GM23248 (cell line): ENCODE measurements around the gene ACSS2. TPM values are rescaled to one million over a fixed set of nuclear protein-coding genes. Genes with fewer than 3 reads are reported as not detected.
A peak's percentile ranks its signal among the peaks of the same experiment; 100 is the strongest.

Source experiments
- DNase-seq: peaks from one replicate; pipeline ENCODE4 v3.0.0-alpha.2; 2015
- H2AFZ ChIP-seq: fragments of 200-600 bp; sonication (generic); 2 replicates; pipeline ENCODE4 v1.6.1; 2016; ENCODE audit warnings: antibody characterized with exemption
- H3F3A ChIP-seq: fragments of 200-600 bp; sonication (generic); 2 replicates; pipeline ENCODE4 v1.6.1; 2016; ENCODE audit warnings: mild to moderate bottlenecking, antibody characterized with exemption, mixed run types; ENCODE audit not compliant: insufficient read depth
- H3K27ac ChIP-seq: fragments of 200-600 bp; sonication (generic); 2 replicates; pipeline ENCODE4 v1.5.1; 2016; ENCODE audit warnings: mild to moderate bottlenecking
- H3K27me3 ChIP-seq: fragments of 200-600 bp; sonication (generic); replicated peaks from 2 replicates; pipeline ENCODE4 v1.6.1; 2016; ENCODE audit warnings: mild to moderate bottlenecking; ENCODE audit not compliant: insufficient read depth
- H3K36me3 ChIP-seq: fragments of 200-600 bp; sonication (generic); 2 replicates; pipeline ENCODE4 v1.6.1; 2016; ENCODE audit warnings: low read depth, mild to moderate bottlenecking
- H3K4me1 ChIP-seq: fragments of 200-600 bp; sonication (generic); 2 replicates; pipeline ENCODE4 v1.6.1; 2016; ENCODE audit warnings: mild to moderate bottlenecking; ENCODE audit not compliant: insufficient read depth
- H3K4me2 ChIP-seq: fragments of 200-600 bp; sonication (generic); one replicate; pipeline ENCODE4 v1.6.1; 2016; ENCODE audit warnings: mild to moderate bottlenecking; ENCODE audit not compliant: unreplicated experiment
- H3K4me3 ChIP-seq: fragments of 200-600 bp; sonication (generic); 2 replicates; pipeline ENCODE4 v1.5.1; 2016; ENCODE audit warnings: mild to moderate bottlenecking
- H3K79me2 ChIP-seq: fragments of 200-600 bp; sonication (generic); 2 replicates; pipeline ENCODE4 v1.6.1; 2016; ENCODE audit warnings: mild to moderate bottlenecking; ENCODE audit not compliant: insufficient read depth
- H3K9ac ChIP-seq: fragments of 200-600 bp; sonication (generic); 2 replicates; pipeline ENCODE4 v1.6.1; 2016; ENCODE audit warnings: mild to moderate bottlenecking
- H3K9me2 ChIP-seq: fragments of 200-600 bp; sonication (generic); 2 replicates; pipeline ENCODE4 v1.6.1; 2016; ENCODE audit warnings: mixed run types, mild to moderate bottlenecking, moderate library complexity; ENCODE audit not compliant: insufficient read depth
- H3K9me3 ChIP-seq: fragments of 200-600 bp; sonication (generic); one replicate; pipeline ENCODE4 v1.6.1; 2017; ENCODE audit warnings: low read depth
- H4K20me1 ChIP-seq: fragments of 200-600 bp; sonication (generic); 2 replicates; pipeline ENCODE4 v1.6.0; 2016; ENCODE audit not compliant: insufficient read depth
- EZH2 ChIP-seq: fragments of 200-600 bp; sonication (generic); IDR thresholded peaks from 2 replicates; pipeline ENCODE4 v1.6.1; 2018; ENCODE audit warnings: antibody characterized with exemption, mild to moderate bottlenecking; ENCODE audit not compliant: insufficient read depth, poor library complexity, severe bottlenecking
- EZH2phosphoT487 ChIP-seq: fragments of 200-600 bp; sonication (generic); IDR thresholded peaks from 2 replicates; pipeline ENCODE4 v1.6.1; 2018; ENCODE audit warnings: antibody characterized with exemption, moderate library complexity, mild to moderate bottlenecking, low read depth; ENCODE audit not compliant: insufficient read depth
- WGBS, 2 experiments: methylation state at CpG; one replicate each; pipeline ENCODE4 v1.1.6; 2015 to 2017; ENCODE audit warnings: low lambda C conversion rate in 2 of 2, low coverage in 1 of 2; ENCODE audit errors: missing lambda C conversion rate in 2 of 2; 5-methylcytosine and 5-hydroxymethylcytosine counted together
- in situ Hi-C: fragments of 300-500 bp; cut with MboI; formaldehyde crosslinking; loops from 2 replicates; pipeline ENCODE4 v1.15.0; 2020
- polyA plus RNA-seq: library from polyadenylated mRNA; unstranded; fragments of >200 nt; fragmentation: Nextera tagmentation; extraction: Ambion mirVana; gene quantifications from 2 replicates; pipeline ENCODE4 v1.2.1, GENCODE V29; 2016
- total RNA-seq: library from RNA; depleted of rRNA; stranded (reverse); fragments of >200 nt; shearing (Covaris generic); gene quantifications from 2 replicates; pipeline ENCODE4 v1.2.3, GENCODE V29; 2014

Gene ACSS2
- total and polyA plus RNA-seq, 2 experiments from 2014 or later: 14.3 to 33.3 TPM

DNA sequence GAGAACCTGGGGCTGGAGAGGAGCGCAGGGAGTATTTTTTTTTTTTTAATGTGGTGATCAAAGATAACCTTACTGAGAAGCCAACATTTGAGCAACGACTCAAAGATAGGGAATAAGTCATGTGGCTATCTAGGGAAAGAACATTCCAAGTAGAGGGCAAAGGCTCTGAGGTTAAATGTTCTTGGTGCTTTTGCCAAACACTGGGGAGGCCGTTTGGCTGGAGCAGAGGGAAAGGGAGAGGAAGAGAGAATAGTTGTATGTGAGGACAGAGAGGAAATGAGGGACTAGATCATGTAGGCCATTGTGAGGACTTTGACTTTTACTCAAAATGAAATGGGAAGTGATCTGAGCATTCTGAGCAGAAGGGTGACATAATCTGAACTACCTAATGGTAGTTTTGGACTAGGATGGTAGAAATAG lies 27.8 kb downstream of the ACSS2 start:
- Histone ChIP-seq H3K9me2 (peaks cover 5% of the 10 kb centered on the region; the same call in 1 of the 2 replicates), H2AFZ (no peak overlapping the region), H3K79me2 (no peaks in the 10 kb centered on the region), H3K9me3 (no peaks in the 10 kb centered on the region), H3K36me3 (no peaks in the 10 kb centered on the region), H3K4me3 (no peak overlapping the region), H4K20me1 (no peaks in the 10 kb centered on the region), H3F3A (peaks cover 22% of the 10 kb centered on the region), H3K27me3 (no peaks in the 10 kb centered on the region), H3K9ac (no peak overlapping the region), H3K27ac (no peak overlapping the region), H3K4me1 (peaks cover 15% of the 10 kb centered on the region), H3K4me2 (no peak overlapping the region)
- TF ChIP-seq EZH2phosphoT487: no peak
- no peak for TF ChIP-seq EZH2
- in situ Hi-C loops: no loop called here
- no peak for DNase-seq
- 78 to 87% methylated on average over 3 of the region's 3 CpGs for WGBS, 2 experiments

DNA sequence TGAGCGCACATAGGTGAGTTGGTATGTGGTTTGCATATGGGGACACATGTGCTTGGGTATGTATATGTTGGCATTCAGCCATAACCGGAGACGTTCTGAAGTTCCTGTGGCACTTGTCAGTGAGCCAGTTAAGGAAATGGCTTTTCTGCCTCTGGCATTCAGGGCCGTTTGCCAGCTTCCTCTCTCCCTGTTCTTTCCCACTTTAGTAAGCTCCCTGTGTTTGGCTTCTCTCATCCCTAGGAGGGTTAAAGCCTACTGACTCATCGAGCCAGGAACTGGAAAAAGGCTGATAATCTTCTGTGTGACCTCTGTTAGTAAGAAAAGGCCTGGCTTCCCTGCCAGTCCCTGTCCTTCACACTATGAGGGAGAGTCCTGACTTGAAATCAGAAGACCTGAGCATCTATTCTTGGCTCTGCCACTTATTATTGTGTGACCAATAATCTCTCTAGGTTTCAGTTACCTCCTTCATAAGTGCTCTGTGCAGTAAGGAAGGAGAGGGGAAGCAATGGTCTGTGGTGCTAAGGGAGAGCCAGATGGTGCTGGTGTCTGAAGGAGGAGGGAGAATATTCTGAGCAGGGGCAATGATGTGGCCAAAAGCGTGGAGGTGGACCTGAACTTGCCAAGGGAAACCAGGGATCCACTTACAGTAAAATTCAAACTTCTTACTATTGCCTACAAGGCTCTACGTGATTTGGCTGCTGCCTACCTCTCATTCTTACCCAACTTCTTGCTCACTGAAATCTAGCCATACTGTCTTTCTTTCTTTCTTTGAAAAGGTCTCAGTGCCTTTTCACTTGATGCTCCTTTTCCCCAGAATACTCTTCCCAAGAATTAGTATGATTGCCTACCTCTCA lies 31.4 kb downstream of the ACSS2 start:
- Histone ChIP-seq H3K4me2 (peak overlapping the region; percentile 52), H2AFZ (no peak overlapping the region), H3F3A (peaks cover 25% of the 10 kb centered on the region), H3K79me2 (no peaks in the 10 kb centered on the region; the same call in 1 of the 2 replicates), H3K36me3 (no peaks in the 10 kb centered on the region), H3K9me2 (no peaks in the 10 kb centered on the region), H4K20me1 (no peaks in the 10 kb centered on the region), H3K4me1 (peaks cover 15% of the 10 kb centered on the region), H3K27me3 (no peaks in the 10 kb centered on the region), H3K27ac (peak overlapping the region; percentile 63), H3K9me3 (no peaks in the 10 kb centered on the region), H3K4me3 (no peak overlapping the region), H3K9ac (0 out of 2 replicates have a peak overlapping the region, but pooled peaks have one; percentile 33)
- TF ChIP-seq EZH2: no peak
- no peak for TF ChIP-seq EZH2phosphoT487
- peak; percentile 89 for DNase-seq
- 34% methylated on average over 7 of the region's 7 CpGs for WGBS, 2 experiments
- in situ Hi-C loops: no loop called here

DNA sequence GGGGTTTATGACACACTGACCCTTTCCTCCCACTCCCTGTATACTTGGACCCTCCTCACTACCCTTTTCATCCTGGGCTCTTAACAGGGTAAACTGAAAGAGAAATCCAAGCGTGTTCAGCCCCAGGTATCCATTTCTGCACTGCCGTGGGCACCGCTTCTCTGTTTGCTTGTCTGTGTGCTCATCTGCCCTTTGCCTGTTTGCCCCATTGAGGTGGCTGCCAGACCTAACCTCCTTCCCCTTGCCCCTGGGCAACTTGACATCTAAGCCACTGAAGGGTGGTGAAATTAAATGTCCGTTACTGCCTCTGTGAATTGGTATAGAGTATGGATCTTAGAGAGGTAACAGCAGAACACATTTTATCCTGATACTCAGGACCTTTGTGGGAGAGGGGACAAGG lies 38.7 kb downstream of the ACSS2 start:
- Histone ChIP-seq H3K79me2 (no peaks in the 10 kb centered on the region; the same call in 1 of the 2 replicates), H2AFZ (no peak overlapping the region), H3K4me2 (no peak overlapping the region), H3K9me3 (no peaks in the 10 kb centered on the region), H3K27me3 (no peaks in the 10 kb centered on the region), H3K4me1 (no peaks in the 10 kb centered on the region), H4K20me1 (no peaks in the 10 kb centered on the region), H3K9me2 (no peaks in the 10 kb centered on the region), H3K4me3 (no peak overlapping the region), H3F3A (no peaks in the 10 kb centered on the region), H3K27ac (no peak overlapping the region), H3K36me3 (no peaks in the 10 kb centered on the region), H3K9ac (no peak overlapping the region)
- 90 to 94% methylated on average over 4 of the region's 4 CpGs for WGBS, 2 experiments
- TF ChIP-seq EZH2: no peak
- DNase-seq: no peak
- in situ Hi-C loops: no loop called here

DNA sequence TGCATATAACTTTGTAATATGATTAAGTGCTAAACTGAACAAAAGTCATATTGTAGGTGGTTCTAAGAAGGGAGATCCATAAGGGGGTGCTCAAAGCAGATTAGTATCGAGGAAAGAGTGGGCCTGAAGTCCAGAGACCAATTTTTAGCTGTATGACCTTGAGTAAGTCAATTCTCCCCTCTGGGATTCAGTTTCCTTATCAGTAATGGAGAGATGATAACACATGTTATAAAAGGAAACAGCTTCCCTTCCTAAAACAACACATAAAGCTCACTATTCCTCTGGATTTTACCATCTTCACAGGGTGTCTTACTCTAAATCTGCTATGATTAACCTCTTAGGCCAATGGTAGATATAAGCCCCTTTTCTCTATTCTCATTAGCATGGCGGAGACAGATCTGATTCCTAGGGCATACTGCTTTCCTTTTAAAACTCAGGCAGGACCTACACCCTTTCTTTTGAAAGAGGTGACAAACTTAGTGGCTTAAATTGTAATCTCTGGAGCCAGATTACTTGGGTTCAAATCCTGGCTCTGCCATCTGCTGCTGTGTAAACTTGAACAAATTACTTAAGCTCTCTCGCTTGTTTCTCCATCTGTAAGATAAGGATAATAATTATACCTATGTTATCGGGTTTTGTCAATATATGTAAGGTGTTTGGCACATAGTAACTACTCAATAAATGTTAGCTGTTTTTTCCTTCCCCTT lies 39.5 kb downstream of the ACSS2 start:
- Histone ChIP-seq H3K27ac (no peak overlapping the region), H2AFZ (no peak overlapping the region), H3K4me1 (no peaks in the 10 kb centered on the region), H3K4me3 (no peak overlapping the region), H3K9me2 (no peaks in the 10 kb centered on the region), H3K27me3 (no peaks in the 10 kb centered on the region), H3K4me2 (no peak overlapping the region), H3K9ac (no peak overlapping the region), H3K9me3 (no peaks in the 10 kb centered on the region), H4K20me1 (no peaks in the 10 kb centered on the region), H3K36me3 (no peaks in the 10 kb centered on the region), H3K79me2 (no peaks in the 10 kb centered on the region; the same call in 1 of the 2 replicates), H3F3A (no peaks in the 10 kb centered on the region)
- no peak for DNase-seq
- WGBS, 2 experiments: 93 to 96% methylated on average over 4 of the region's 4 CpGs
- in situ Hi-C loops: no loop called here
- TF ChIP-seq EZH2phosphoT487: no peak
- TF ChIP-seq EZH2: no peak
